Measurements from ENCODE around the gene GKN2. TPM values are rescaled to one million over a fixed set of nuclear protein-coding genes. Genes with fewer than 3 reads are reported as not detected.

The GKN2 gene
- total RNA-seq, 1 experiment from 2014 or later: not detected

DNA sequence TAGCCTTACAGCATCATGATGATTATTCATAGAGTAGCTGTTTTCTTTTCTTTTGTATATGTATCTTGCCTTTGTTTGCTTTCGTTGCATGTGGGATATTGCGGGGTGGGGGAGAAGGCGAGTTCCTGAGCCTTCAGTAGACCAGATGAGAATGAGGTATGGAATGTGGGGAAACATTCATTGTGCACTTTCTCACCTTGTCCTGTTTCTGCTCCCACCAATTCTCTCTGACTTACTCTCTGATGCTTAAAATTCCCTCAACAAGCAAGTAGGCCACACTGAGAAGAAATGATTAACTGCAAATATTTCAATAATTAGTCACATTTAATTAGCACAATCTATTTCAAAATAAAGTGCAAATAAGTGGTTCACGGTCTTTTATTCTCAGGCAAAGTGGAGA lies 31.0 kb downstream of the GKN2 start:
- TF ChIP-seq EZH2phosphoT487 (IDR thresholded peaks at IDR 0.05; ENCODE audit: borderline replicate concordance) (no peak), POLR2AphosphoS5 (IDR thresholded peaks at IDR 0.05; ENCODE audit: low read depth, low read length) (no peak)
- RAD21 ChIA-PET (ENCODE audit: low non-redundant PET in 1 of 2, low total read pairs in 2 of 2, uncharacterized antibody in 2 of 2, unreplicated experiment in 2 of 2): no interaction called here

DNA sequence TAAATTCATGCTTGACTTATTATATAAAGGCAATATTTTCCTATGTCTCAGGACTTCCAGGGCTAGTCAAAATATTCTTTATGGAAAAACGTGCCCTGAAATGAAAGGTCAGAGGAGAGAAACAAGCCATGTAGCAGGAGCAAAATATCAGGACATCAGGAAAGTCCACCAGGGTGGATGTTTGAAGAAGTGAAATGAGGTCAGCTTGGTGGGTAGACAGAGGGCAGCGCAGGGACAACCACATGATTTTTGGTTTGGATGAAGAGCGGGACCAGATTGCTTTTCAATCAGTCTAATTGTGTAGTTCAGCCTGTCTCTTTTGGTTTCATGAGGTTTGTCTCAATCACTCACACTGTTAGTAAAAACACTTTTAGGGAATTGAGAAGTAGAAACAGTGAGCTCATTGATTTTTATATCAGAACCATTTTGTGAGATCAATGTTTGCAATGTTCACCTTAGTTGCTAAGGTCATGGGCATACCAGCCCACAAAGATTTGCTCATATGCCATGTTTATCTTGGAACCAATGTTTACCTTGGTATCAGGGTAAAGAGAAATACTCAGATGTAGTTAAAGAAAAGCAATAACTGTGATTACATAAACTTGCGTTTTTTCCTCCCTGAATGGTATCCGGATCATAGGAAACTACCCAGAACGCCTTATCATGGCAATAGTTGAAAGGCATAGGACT lies 32.1 kb downstream of the GKN2 start:
- Histone ChIP-seq H3K9me3 (ENCODE audit: control insufficient read depth in 1 of 2, insufficient read depth in 1 of 2, low read depth in 1 of 2, low read length in 2 of 2) (no peaks in the 10 kb centered on the region), H3K4me2 (ENCODE audit: low read length) (no peak overlapping the region), H4K20me1 (ENCODE audit: insufficient read depth) (no peaks in the 10 kb centered on the region), H3K4me3 (replicated peaks in 1 of 2; ENCODE audit: low read depth in 1 of 2, low read length in 2 of 2) (no peak overlapping the region), H3K4me1 (ENCODE audit: control insufficient read depth in 1 of 2, insufficient read depth in 2 of 2, low read length in 2 of 2) (no peaks in the 10 kb centered on the region; a peak in 1 of 4 replicates), H3K9ac (ENCODE audit: low read length) (no peak overlapping the region), H3K27me3 (ENCODE audit: insufficient read depth, low read length) (no peaks in the 10 kb centered on the region), H3K9me2 (ENCODE audit: insufficient read depth) (no peaks in the 10 kb centered on the region), H3K27ac (ENCODE audit: low read depth, low read length) (no peak overlapping the region), H2AFZ (ENCODE audit: low read depth, low read length, poor library complexity, severe bottlenecking) (no peak overlapping the region), H3K36me3 (ENCODE audit: control insufficient read depth in 1 of 2, insufficient read depth in 2 of 2, low read length in 2 of 2) (no peaks in the 10 kb centered on the region), H3K79me2 (ENCODE audit: insufficient read depth, low read length) (no peaks in the 10 kb centered on the region)
- CTCF ChIA-PET: interaction anchor here (0.9 to 1.6 kb wide), 3 partner anchors 82 to 458 kb away, joined by 3 to 4 read pairs (median 3); no protein-coding TSS in a partner anchor
- intact Hi-C loops (cut with micrococcal nuclease): no loop called here
- POLR2A ChIA-PET: no interaction called here
- BruUV-seq (replicated peaks): no TSS peak
- TF ChIP-seq, protein P1, sequence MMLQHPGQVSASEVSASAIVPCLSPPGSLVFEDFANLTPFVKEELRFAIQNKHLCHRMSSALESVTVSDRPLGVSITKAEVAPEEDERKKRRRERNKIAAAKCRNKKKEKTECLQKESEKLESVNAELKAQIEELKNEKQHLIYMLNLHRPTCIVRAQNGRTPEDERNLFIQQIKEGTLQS (IDR thresholded peaks at IDR 0.05): no peak
- TF ChIP-seq, protein P2, sequence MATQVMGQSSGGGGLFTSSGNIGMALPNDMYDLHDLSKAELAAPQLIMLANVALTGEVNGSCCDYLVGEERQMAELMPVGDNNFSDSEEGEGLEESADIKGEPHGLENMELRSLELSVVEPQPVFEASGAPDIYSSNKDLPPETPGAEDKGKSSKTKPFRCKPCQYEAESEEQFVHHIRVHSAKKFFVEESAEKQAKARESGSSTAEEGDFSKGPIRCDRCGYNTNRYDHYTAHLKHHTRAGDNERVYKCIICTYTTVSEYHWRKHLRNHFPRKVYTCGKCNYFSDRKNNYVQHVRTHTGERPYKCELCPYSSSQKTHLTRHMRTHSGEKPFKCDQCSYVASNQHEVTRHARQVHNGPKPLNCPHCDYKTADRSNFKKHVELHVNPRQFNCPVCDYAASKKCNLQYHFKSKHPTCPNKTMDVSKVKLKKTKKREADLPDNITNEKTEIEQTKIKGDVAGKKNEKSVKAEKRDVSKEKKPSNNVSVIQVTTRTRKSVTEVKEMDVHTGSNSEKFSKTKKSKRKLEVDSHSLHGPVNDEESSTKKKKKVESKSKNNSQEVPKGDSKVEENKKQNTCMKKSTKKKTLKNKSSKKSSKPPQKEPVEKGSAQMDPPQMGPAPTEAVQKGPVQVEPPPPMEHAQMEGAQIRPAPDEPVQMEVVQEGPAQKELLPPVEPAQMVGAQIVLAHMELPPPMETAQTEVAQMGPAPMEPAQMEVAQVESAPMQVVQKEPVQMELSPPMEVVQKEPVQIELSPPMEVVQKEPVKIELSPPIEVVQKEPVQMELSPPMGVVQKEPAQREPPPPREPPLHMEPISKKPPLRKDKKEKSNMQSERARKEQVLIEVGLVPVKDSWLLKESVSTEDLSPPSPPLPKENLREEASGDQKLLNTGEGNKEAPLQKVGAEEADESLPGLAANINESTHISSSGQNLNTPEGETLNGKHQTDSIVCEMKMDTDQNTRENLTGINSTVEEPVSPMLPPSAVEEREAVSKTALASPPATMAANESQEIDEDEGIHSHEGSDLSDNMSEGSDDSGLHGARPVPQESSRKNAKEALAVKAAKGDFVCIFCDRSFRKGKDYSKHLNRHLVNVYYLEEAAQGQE (IDR thresholded peaks at IDR 0.05; ENCODE audit: low read depth): no peak
- no peak for TF ChIP-seq ZNF274 (IDR thresholded peaks at IDR 0.05; ENCODE audit: low read depth, low read length)
- DNase-seq (ENCODE audit: low read depth, low spot score): no peak
- ATAC-seq: no peak
- RAD21 ChIA-PET (ENCODE audit: low non-redundant PET in 1 of 2, low total read pairs in 2 of 2, uncharacterized antibody in 2 of 2, unreplicated experiment in 2 of 2): no interaction called here

More for the DNA sequence above, 31.0 kb downstream of the GKN2 start:
- intact Hi-C loops (cut with micrococcal nuclease): no loop called here
- Histone ChIP-seq H3K9me2 (ENCODE audit: insufficient read depth) (no peaks in the 10 kb centered on the region), H3K79me2 (ENCODE audit: insufficient read depth, low read length) (no peaks in the 10 kb centered on the region), H3K4me1 (ENCODE audit: control insufficient read depth in 1 of 2, insufficient read depth in 2 of 2, low read length in 2 of 2) (no peaks in the 10 kb centered on the region; a peak in 1 of 4 replicates), H4K20me1 (ENCODE audit: insufficient read depth) (no peaks in the 10 kb centered on the region), H3K9me3 (ENCODE audit: control insufficient read depth in 1 of 2, insufficient read depth in 1 of 2, low read depth in 1 of 2, low read length in 2 of 2) (no peaks in the 10 kb centered on the region), H3K27me3 (ENCODE audit: insufficient read depth, low read length) (no peaks in the 10 kb centered on the region), H3K27ac (ENCODE audit: low read depth, low read length) (no peak overlapping the region), H3K9ac (ENCODE audit: low read length) (no peak overlapping the region), H3K36me3 (ENCODE audit: control insufficient read depth in 1 of 2, insufficient read depth in 2 of 2, low read length in 2 of 2) (no peaks in the 10 kb centered on the region), H3K4me3 (replicated peaks in 1 of 2; ENCODE audit: low read depth in 1 of 2, low read length in 2 of 2) (no peak overlapping the region), H3K4me2 (ENCODE audit: low read length) (no peak overlapping the region), H2AFZ (ENCODE audit: low read depth, low read length, poor library complexity, severe bottlenecking) (no peak overlapping the region)
- DNase-seq (ENCODE audit: low read depth, low spot score) (no peak), ATAC-seq (no peak)
- ChIA-PET CTCF (interaction anchor here (1.0 kb wide), 1 partner anchor 455 kb away, joined by 3 read pairs; the partner anchor contains the start of gene FBXO48), POLR2A (no interaction called here)
- BruUV-seq (replicated peaks): no TSS peak
